ENCODE data around the gene CUEDC1.
A peak's percentile ranks its signal among the peaks of the same experiment; 100 is the strongest.
"Not testable (repeated sequence)": the region's sequence is repeated elsewhere in the genome, so short reads cannot be mapped to it uniquely, and the experiment has no call there.

Gene CUEDC1

DNA sequence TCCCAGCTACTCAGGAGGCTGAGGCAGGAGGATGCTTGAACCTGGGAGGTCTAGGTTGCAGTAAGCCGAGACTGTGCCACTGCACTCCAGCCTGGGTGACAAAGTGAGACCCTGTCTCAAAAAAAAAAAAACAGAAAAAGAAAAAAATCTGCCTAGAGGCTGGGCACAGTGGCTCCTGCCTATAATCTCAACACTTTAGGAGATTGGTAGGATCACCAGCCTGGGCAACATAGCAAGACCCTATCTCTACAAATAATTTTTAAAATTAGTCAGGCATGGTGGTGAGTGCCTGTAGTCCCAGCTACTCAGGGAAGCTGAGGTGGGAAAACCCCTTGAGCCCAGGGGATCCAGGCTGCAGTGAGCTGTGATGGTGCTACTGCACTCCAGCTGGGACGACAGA is 17.7 kb downstream of the CUEDC1 start:
- DNase-seq, result no peak

DNA sequence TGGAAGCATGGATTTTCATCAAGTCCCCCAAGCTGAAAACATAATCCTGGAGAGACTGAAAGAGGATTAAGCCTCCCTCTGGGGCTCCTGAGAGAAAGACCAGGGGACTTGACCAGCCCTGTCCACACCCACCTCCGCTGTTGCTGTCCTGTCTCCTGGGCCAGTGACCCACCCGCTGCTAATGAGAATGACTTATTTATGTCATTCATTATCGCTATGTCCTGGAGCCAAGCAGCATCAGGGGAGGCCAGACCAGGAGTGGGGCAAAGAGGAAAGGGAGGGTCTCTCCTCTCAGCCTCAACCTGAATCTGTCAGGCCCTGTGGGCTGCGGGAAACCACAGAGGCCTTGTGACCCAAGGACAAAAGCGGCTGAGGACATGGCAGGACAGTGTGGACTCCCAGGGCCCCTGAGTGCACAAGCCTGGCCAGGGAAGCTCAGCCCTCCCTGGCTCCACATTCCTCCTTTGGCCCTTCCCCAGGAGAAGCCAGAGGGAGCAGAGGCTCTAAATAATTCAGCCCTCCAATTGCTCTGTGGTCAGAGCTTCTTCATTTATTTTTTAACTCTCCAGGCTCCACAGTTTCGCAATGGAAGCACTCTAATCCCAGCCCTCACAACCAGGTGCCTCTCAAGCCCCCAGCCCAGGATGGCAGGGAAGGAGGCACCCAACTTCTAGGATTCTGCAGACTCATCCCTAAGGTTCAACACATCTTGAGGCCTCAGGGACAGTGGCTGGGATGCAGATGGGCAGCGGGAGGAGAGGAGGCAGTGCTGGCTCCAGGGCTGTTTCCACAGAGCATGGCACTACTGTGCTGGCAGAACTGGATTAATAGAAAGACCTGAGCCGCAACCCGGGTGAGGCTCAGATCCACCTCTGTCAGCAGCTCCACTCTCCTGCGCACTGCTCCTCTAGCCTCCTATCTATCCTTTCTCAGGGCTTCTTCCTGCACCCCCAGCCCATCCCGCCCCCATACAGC is 19.1 kb downstream of the CUEDC1 start:
- DNase-seq, result no peak

- no peak for DNase-seq
These were observed 23.6 kb downstream of the CUEDC1 start for GRCh38 chr17:57931488-57932137.

DNA sequence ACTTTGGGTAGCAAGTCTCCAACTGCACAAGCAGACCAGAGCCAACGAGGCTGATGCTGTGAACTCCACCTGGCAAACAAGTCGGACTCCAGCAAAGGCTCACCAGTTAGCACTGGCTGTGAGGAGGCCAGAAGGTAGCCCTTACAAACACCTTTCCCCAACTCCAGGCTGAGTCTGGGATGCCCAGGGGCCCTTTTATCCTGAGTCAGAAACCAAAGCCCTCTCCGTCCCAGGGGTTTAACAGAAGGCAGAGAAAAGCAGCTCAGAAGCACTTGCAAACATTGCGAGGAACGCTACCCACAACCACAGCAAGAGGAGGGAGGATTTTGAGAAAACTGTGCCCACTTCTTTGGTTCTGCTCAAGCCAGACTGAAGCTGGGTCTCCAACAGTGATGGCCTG is 25.0 kb downstream of the CUEDC1 start:
- no peak for DNase-seq

GRCh38 chr17:57929386-57929785 is 25.8 kb downstream of the CUEDC1 start:
- DNase-seq, result no peak

DNA sequence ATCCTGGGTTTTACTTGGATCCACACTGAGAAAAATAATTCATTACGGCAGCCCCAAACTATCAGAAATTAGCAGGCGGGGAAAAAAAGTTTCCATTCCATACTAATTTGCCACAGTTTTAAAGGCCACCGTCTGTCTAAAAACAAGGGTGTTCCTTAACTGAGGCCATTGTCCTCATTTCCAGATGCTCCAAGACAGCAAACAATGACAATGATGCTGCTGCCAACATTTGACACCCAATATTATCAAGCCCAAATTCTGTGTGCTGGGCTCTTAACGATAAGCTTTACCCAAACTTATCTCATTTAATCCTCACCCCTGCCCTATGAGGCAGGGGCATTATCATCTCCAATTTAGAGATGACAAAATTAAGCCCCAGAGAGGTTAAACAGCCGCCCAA is 26.3 kb downstream of the CUEDC1 start:
- DNase-seq, result no peak

GRCh38 chr17:57927048-57927723 is 28.0 kb downstream of the CUEDC1 start:
- peak; percentile 68 for DNase-seq

DNA sequence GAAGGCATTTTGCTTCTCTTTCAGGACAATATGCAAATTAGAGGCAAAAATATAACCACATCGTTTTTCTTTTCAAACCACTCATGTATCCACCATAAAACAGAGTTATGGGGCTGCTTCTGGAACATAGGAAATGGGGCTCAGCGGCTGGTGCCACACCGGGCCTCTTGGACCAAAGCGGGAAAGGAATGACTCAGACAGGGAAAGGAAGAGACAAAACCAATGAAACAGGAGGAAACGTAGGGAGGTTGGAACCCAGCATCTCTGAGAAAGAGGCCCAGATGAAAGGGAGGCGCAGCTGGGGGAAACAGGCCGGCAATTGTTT is 28.5 kb downstream of the CUEDC1 start:
- DNase-seq, result no peak

DNA sequence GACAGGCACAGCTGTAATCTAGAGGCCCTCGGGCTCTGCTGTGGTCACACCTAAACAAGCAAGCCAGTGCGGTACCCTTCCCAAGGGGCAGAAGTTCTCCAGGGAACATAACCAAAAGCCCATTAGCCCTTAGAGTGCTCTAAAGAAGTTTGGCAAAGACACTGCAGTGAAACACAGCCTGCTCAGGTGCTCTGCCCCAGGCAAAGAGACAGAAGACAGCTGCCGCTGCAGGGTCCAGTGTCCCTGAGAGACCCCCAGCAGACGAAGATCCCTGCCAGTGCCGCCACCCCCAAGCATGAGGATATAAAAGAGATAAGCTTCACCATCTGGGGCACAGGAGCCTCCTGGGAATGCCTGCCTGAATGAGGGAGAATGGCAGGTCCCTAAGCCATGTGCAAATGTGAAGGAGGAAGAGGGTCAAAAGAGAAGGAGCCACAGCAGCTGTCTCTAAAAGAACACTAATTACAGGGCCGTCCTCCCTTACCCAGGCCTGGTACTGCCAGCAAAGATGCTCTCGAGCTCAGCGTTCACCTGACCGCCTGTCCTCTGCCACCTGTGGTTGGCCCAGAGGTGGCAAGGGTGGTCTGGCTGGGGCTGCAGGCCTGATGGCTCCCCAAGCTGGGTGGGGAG is 29.7 kb downstream of the CUEDC1 start:
- no peak for DNase-seq

DNA sequence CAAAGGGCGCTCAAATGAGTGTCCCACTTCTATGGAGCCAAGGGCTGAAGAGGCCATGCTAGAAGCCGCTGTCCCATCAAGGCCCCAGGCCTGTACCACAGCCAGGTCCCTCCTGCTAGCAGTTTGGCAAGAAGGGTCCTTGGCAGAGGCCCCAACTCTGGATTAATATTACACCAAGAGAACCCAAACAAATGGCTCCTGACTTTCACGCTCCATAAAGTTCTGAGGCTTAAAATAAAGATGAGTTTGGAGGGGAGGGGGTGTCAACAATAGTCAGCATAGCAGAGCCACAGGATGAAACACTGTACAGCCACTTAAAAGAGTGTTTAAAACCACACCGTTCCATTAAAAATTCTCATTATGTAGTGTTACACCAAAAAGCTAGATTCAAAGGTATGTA is 30.5 kb downstream of the CUEDC1 start:
- DNase-seq, result peak; percentile 56

GRCh38 chr17:57923182-57923872 is 31.9 kb downstream of the CUEDC1 start:
- no peak for DNase-seq

DNA sequence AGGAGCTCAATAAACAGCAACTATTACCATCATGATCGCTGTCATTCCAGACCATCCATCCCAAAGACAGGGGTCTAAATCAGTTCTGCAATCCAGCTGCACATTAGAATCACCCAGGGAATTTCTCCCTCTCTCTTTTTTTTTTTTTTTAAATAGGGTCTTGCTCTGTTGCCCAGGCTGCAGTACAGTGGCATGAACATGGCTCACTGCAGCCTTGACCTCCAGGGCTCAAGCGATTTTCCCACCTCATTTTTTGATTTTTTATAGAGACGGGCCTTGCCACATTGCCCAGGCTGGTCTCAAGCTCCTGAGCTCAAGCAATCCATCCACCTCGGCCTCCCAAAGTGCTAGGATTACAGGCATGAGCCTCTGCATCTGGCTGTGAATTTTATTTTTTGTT is 32.5 kb downstream of the CUEDC1 start:
- not testable (repeated sequence) for DNase-seq

- no peak for DNase-seq
These were observed 34.1 kb downstream of the CUEDC1 start for GRCh38 chr17:57920916-57921703.

- DNase-seq, result no peak
These were observed 35.3 kb downstream of the CUEDC1 start for GRCh38 chr17:57919918-57920317.

DNA sequence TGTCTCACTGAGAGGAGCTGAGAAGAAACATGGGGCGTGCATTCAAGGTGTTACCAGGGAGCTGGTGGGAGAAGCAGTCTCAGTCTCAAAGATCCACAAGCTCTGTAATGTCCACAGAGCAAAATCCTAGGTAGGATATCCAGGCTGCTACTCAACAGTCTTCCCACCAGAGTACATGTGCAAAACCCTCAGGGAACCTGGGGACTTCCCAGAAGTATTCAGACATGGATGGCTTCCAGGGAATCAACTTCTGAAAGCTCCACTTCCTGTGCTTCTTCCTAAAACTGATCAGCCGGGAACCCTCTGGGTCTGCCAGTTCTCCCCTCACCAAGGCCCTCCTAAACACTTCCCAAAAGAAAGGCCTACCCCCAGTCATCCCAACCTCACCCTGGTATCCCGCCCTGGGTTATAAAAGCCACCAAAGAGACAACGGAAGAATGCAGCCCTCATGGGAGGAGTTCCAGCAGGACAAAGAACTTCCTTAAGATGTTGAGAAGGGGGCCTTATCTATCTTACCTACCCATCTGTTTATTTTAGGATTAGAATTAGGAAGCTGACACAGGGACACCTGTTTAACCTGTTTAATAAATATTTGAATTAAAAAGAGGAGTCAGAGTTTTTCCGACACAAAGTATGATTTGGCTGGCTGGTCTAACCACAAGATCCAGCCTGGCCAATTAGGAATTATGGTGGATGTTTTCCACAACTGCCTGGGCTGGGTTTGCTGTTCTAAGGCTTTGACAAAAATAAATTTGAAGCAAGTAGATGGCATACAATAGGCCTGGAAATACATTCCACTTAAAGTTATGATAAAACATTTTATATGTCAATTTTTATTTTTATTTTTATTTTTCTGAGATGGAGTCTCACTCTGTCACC is 37.0 kb downstream of the CUEDC1 start:
- no peak for DNase-seq

GRCh38 chr17:57916925-57917858 is 38.0 kb downstream of the CUEDC1 start:
- DNase-seq, result no peak

DNA sequence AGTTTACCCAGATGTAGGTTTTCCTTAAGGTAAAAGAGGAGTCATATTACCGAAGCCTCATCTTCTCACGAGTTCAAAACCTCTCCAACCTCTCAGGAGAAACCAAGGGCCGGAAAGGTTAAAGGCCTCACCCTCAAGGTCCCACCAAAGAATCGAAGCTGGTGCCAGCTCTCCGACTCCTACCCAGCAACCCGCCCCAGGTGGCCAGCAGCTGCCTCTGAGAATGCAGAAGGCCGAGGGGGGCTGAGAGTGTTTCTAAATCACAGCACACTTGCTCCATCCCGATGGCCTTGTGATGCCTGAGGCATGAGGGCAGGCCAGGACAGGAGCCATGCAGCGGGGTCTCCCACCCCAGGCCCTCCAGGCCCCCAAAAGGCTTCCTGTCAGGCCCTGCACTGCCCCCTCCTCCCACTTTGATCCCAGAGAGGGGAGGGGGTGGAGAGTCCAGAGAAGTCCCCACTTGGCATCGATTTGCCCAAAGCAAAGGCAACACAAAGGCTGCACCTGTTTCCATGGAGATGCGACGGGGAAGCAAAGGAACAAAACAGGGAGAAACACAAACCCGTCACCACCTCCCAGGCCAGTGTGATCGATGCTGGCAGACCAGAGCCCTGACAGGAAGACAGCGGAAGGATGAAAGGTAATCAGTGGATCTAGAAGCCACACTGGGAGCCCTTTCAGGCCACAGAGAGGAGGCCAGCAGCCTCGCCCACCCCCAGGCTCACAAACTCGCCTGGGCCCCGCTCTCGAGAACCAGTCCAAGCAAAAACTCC is 39.0 kb downstream of the CUEDC1 start:
- DNase-seq, result peak; percentile 79

DNA sequence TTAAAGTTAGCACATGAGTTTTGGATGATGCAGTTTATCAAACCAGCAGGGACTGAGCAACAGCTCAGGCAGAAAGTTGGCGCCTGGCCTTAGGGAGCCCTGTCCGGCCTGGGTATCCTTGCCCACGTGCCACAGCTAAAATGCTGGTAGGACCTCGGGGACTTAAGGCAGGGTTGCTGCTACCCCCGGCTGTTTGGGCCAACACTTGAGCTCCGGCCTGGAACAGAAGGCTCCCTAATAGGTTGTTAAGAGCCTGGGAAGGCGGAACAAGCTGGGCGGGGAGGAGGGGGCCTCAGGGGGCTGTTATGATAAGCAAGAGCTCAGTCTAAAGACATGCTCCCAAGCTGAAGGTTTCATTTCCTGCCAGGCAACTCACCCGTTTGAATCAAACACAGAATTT is 39.7 kb downstream of the CUEDC1 start:
- no peak for DNase-seq
